ENCODE results near the gene WAS.

GRCh38 chrX:48721916-48722315, 38.3 kb downstream of the WAS start:
- TF ChIP-seq CTCF (IDR thresholded peaks at IDR 0.05) (no peak), POLR2A (IDR thresholded peaks at IDR 0.05) (no peak)
